HepG2 (cell line): ENCODE measurements around the gene DDHD1. TPM values are rescaled to one million over a fixed set of nuclear protein-coding genes. Genes with fewer than 3 reads are reported as not detected.

Experiments used
- BCL6 ChIP-seq: IDR thresholded peaks from 2 replicates; pipeline ENCODE4 v1.6.1; 2016; ENCODE audit warnings: missing genetic modification reagents, missing compliant biosample characterization
- FOXO1 ChIP-seq: sonication (generic); formaldehyde crosslinking; IDR thresholded peaks from 2 replicates; pipeline ENCODE4 v1.4.0; 2020; ENCODE audit warnings: missing genetic modification reagents
- KDM2A ChIP-seq: sonication (generic); formaldehyde crosslinking; IDR thresholded peaks from 2 replicates; pipeline ENCODE4 v1.4.0; 2020; ENCODE audit warnings: low read depth, missing genetic modification reagents, borderline replicate concordance
- KDM3A ChIP-seq: IDR thresholded peaks from 2 replicates; pipeline ENCODE4 v1.6.1; 2018; ENCODE audit warnings: low read depth, missing compliant biosample characterization
- PHF8 ChIP-seq: sonication (generic); formaldehyde crosslinking; IDR thresholded peaks from 2 replicates; pipeline ENCODE4 v1.5.0; 2020; ENCODE audit warnings: missing genetic modification reagents
- PRPF4 ChIP-seq: fragments of 200-400 bp; formaldehyde crosslinking; IDR thresholded peaks from 2 replicates; pipeline ENCODE4 v1.6.1; 2016; ENCODE audit warnings: low read length, low read depth; ENCODE audit not compliant: poor library complexity, severe bottlenecking
- RNF2 ChIP-seq: fragments of 450-650 bp; conservative IDR thresholded peaks from 2 replicates; pipeline ENCODE4 v1.6.1; 2016; ENCODE audit warnings: low read depth
- SMARCC2 ChIP-seq: fragments of 450-650 bp; IDR thresholded peaks from 2 replicates; pipeline ENCODE4 v1.6.1; 2017; ENCODE audit warnings: antibody characterized with exemption, mild to moderate bottlenecking
- SOX5 ChIP-seq: IDR thresholded peaks from 2 replicates; pipeline ENCODE4 v1.6.1; 2016; ENCODE audit warnings: borderline replicate concordance
- YEATS4 ChIP-seq: sonication (generic); formaldehyde crosslinking; IDR thresholded peaks from 2 replicates; pipeline ENCODE4 v1.4.0; 2020; ENCODE audit warnings: missing genetic modification reagents, borderline replicate concordance
- ZFX ChIP-seq: sonication (generic); formaldehyde crosslinking; IDR thresholded peaks from 2 replicates; pipeline ENCODE4 v1.4.0; 2020; ENCODE audit warnings: mild to moderate bottlenecking, low read depth, missing genetic modification reagents, moderate library complexity
- ZNF136 ChIP-seq: sonication (generic); formaldehyde crosslinking; IDR thresholded peaks from 2 replicates; pipeline ENCODE4 v1.8.1; 2022; ENCODE audit warnings: low read depth, mild to moderate bottlenecking, moderate library complexity, missing genetic modification reagents
- ZNF3 ChIP-seq: IDR thresholded peaks from 2 replicates; pipeline ENCODE4 v1.7.0; 2017; ENCODE audit warnings: inconsistent platforms
- ZNF350 ChIP-seq: sonication (generic); formaldehyde crosslinking; IDR thresholded peaks from 2 replicates; pipeline ENCODE4 v1.4.0; 2020; ENCODE audit warnings: mild to moderate bottlenecking, low read depth, missing genetic modification reagents, borderline replicate concordance
- ZSCAN31 ChIP-seq: sonication (generic); formaldehyde crosslinking; IDR thresholded peaks from 2 replicates; pipeline ENCODE4 v1.5.0; 2020; ENCODE audit warnings: low read depth, mild to moderate bottlenecking, missing genetic modification reagents
- polyA plus RNA-seq, 8 experiments: library from polyadenylated mRNA; depleted of rRNA in 3 of 8; stranded (reverse) in 7 of 8; unstranded in 1 of 8; fragments of >200 nt; fragmentation: Illumina TruSeq in 4 of 8; extraction: Trizol in 4 of 8; gene quantifications; 2 replicates each; pipeline versions ENCODE4 v1.2.1 to v1.2.3, GENCODE V29; 2011 to 2016; ENCODE audit warnings: low read depth in 4 of 8, missing spikeins in 1 of 8, mixed read lengths in 1 of 8; ENCODE audit not compliant: insufficient read depth in 1 of 8
- total RNA-seq, 5 experiments: library from RNA; depleted of rRNA; stranded (reverse); fragments of >200 nt; fragmentation: Illumina TruSeq; extraction: Trizol; gene quantifications; 2 replicates each; pipeline ENCODE4 v1.2.3, GENCODE V29; 2016; ENCODE audit warnings: low read depth in 1 of 5
- TF ChIP-seq, protein P1 (sequence below): sonication (generic); formaldehyde crosslinking; IDR thresholded peaks from 2 replicates; pipeline ENCODE4 v1.4.0; 2020; ENCODE audit warnings: mild to moderate bottlenecking, missing genetic modification reagents
- TF ChIP-seq, protein P2 (sequence below): sonication (generic); formaldehyde crosslinking; IDR thresholded peaks from 2 replicates; pipeline ENCODE4 v1.4.0; 2020; ENCODE audit warnings: missing genetic modification reagents, borderline replicate concordance
- TF ChIP-seq, protein P3 (sequence below): conservative IDR thresholded peaks from 2 replicates; pipeline ENCODE4 v1.6.1; 2018; ENCODE audit warnings: missing genetic modification reagents

Gene DDHD1
- total and polyA plus RNA-seq, 2 of the 13 experiments (the other 11 are each of a cell fraction or from before 2014, with no cell fraction given) = 4.6 to 8.3 TPM

DNA sequence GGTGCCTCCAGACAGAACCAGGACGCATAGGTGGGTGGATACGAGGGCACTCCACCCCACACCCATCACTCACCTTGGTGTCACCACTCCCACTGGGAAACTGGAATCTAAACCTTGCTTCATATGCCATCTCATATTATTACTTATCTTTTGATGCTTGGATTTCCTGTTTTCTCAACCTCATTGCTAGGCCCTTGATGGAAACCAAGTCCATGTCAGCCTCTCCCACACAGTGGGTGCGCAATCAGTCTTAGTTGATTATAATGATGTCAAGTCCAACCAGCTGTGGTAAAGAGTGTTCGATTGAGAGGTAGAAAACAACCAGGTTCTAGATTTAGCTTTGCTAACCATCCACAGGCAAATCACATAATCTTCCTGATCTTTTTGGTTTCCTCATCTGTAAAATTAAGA is 584 bp upstream of the DDHD1 start (continued):
- TF ChIP-seq PRPF4 = no peak
- no peak for TF ChIP-seq PHF8
- TF ChIP-seq ZSCAN31 (CRISPR knock-in tag) = 0 out of 2 replicates have a peak, but pooled peaks have one; percentile 52
- TF ChIP-seq ZNF3 = no peak
- TF ChIP-seq, protein P1, sequence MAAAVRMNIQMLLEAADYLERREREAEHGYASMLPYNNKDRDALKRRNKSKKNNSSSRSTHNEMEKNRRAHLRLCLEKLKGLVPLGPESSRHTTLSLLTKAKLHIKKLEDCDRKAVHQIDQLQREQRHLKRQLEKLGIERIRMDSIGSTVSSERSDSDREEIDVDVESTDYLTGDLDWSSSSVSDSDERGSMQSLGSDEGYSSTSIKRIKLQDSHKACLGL (CRISPR knock-in tag) = 0 out of 2 replicates have a peak, but pooled peaks have one; percentile 8
- TF ChIP-seq YEATS4 (CRISPR knock-in tag) = no peak
- TF ChIP-seq SMARCC2 = no peak
- TF ChIP-seq RNF2 = 0 out of 2 replicates have a peak, but pooled peaks have one; percentile 23
- 0 out of 2 replicates have a peak, but pooled peaks have one; percentile 1 for TF ChIP-seq ZNF350 (CRISPR knock-in tag)
- 0 out of 2 replicates have a peak, but pooled peaks have one; percentile 10 for TF ChIP-seq KDM2A
- TF ChIP-seq, protein P2, sequence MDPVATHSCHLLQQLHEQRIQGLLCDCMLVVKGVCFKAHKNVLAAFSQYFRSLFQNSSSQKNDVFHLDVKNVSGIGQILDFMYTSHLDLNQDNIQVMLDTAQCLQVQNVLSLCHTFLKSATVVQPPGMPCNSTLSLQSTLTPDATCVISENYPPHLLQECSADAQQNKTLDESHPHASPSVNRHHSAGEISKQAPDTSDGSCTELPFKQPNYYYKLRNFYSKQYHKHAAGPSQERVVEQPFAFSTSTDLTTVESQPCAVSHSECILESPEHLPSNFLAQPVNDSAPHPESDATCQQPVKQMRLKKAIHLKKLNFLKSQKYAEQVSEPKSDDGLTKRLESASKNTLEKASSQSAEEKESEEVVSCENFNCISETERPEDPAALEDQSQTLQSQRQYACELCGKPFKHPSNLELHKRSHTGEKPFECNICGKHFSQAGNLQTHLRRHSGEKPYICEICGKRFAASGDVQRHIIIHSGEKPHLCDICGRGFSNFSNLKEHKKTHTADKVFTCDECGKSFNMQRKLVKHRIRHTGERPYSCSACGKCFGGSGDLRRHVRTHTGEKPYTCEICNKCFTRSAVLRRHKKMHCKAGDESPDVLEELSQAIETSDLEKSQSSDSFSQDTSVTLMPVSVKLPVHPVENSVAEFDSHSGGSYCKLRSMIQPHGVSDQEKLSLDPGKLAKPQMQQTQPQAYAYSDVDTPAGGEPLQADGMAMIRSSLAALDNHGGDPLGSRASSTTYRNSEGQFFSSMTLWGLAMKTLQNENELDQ (CRISPR knock-in tag) = no peak
- TF ChIP-seq, protein P3, sequence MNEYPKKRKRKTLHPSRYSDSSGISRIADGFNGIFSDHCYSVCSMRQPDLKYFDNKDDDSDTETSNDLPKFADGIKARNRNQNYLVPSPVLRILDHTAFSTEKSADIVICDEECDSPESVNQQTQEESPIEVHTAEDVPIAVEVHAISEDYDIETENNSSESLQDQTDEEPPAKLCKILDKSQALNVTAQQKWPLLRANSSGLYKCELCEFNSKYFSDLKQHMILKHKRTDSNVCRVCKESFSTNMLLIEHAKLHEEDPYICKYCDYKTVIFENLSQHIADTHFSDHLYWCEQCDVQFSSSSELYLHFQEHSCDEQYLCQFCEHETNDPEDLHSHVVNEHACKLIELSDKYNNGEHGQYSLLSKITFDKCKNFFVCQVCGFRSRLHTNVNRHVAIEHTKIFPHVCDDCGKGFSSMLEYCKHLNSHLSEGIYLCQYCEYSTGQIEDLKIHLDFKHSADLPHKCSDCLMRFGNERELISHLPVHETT = no peak
- TF ChIP-seq FOXO1 (CRISPR knock-in tag) = 0 out of 2 replicates have a peak, but pooled peaks have one; percentile 14
- TF ChIP-seq SOX5 = 0 out of 2 replicates have a peak, but pooled peaks have one; percentile 3
- TF ChIP-seq ZNF136 (CRISPR knock-in tag) = no peak
- 0 out of 2 replicates have a peak, but pooled peaks have one; percentile 3 for TF ChIP-seq BCL6 (CRISPR knock-in tag)
- no peak; the same call in 1 of the 2 replicates for TF ChIP-seq ZFX (CRISPR knock-in tag)
- no peak for TF ChIP-seq KDM3A (CRISPR knock-in tag)
